HL-60 (cell line): ENCODE data around the gene PLK2.

ENCODE experiments used
- DNase-seq, 2 experiments: peaks; one replicate each; pipeline ENCODE4 v3.0.0-alpha.2; 2010 to 2020; ENCODE audit warnings: low read depth in 1 of 2, low spot score in 1 of 2
- H3K27ac ChIP-seq: fragments of 250-450 bp; sonication (Bioruptor Pico); replicated peaks from 2 replicates; pipeline ENCODE4 v1.5.1; 2020; ENCODE audit warnings: mild to moderate bottlenecking, moderate library complexity
- H3K27me3 ChIP-seq: fragments of 250-450 bp; sonication (Bioruptor Pico); 2 replicates; pipeline ENCODE4 v1.5.1; 2021; ENCODE audit warnings: mild to moderate bottlenecking, moderate library complexity; ENCODE audit not compliant: insufficient read depth, poor library complexity, severe bottlenecking
- H3K4me3 ChIP-seq: replicated peaks from 2 replicates; pipeline ENCODE4 v1.5.1; 2011; ENCODE audit warnings: mild to moderate bottlenecking, control low read depth, low read length; ENCODE audit not compliant: insufficient read depth
- CTCF ChIP-seq: IDR thresholded peaks from one replicate; pipeline ENCODE4 v1.5.1; 2011; ENCODE audit warnings: low read length, control low read depth, inconsistent platforms; ENCODE audit not compliant: insufficient read depth
- GABPA ChIP-seq: IDR thresholded peaks from 2 replicates; pipeline ENCODE4 v1.6.1; 2012; ENCODE audit warnings: low read depth
- POLR2AphosphoS5 ChIP-seq: IDR thresholded peaks from 2 replicates; pipeline ENCODE4 v1.6.1; 2012; ENCODE audit warnings: low read depth
- REST ChIP-seq: IDR thresholded peaks from 2 replicates; pipeline ENCODE4 v1.6.1; 2012; ENCODE audit warnings: low read depth; ENCODE audit not compliant: insufficient replicate concordance
- SPI1 ChIP-seq: IDR thresholded peaks from 2 replicates; pipeline ENCODE4 v1.6.1; 2012; ENCODE audit warnings: low read depth, mild to moderate bottlenecking, borderline replicate concordance

The PLK2 gene

GRCh38 chr5:58439094-58439644, 20.7 kb downstream of the PLK2 start:
- DNase-seq: no peak
- TF ChIP-seq GABPA: no peak
- TF ChIP-seq CTCF: no peak
- TF ChIP-seq POLR2AphosphoS5: no peak
- TF ChIP-seq REST: no peak
- no peak for TF ChIP-seq SPI1
- Histone ChIP-seq H3K27ac (no peak overlapping the region), H3K4me3 (no peak overlapping the region), H3K27me3 (no peaks in the 10 kb centered on the region)

- Histone ChIP-seq H3K27ac (no peak overlapping the region), H3K4me3 (no peak overlapping the region), H3K27me3 (no peaks in the 10 kb centered on the region)
- TF ChIP-seq REST (no peak), SPI1 (no peak), CTCF (no peak), POLR2AphosphoS5 (no peak), GABPA (no peak)
- no peak for DNase-seq
Measured at GRCh38 chr5:58437661-58438060, 22.2 kb downstream of the PLK2 start.

GRCh38 chr5:58431832-58432231, 28.1 kb downstream of the PLK2 start:
- H3K27ac ChIP-seq: no peak overlapping the region
- TF ChIP-seq SPI1: no peak
- TF ChIP-seq REST: no peak
- TF ChIP-seq POLR2AphosphoS5: no peak
- no peak for TF ChIP-seq CTCF
- TF ChIP-seq GABPA: no peak

More at GRCh38 chr5:58431832-58432231, 28.1 kb downstream of the PLK2 start:
- Histone ChIP-seq H3K4me3 (no peak overlapping the region), H3K27me3 (no peaks in the 10 kb centered on the region)
- DNase-seq: no peak
